HL-60/S4 treated with retinoic acid at 250 ng/mL for 4 days and 3 days (cell line): ENCODE data around the gene SPDYE6.
"Not testable (repeated sequence)": the region's sequence is repeated elsewhere in the genome, so short reads cannot be mapped to it uniquely, and the experiment has no call there.

ENCODE experiments used
- in situ Hi-C: fragments of 300-500 bp; cut with MboI; formaldehyde crosslinking; loops from 2 replicates; pipeline ENCODE4 v1.7.0; 2022; ENCODE audit warnings: low sequenced_read_pairs

SPDYE6 gene

DNA sequence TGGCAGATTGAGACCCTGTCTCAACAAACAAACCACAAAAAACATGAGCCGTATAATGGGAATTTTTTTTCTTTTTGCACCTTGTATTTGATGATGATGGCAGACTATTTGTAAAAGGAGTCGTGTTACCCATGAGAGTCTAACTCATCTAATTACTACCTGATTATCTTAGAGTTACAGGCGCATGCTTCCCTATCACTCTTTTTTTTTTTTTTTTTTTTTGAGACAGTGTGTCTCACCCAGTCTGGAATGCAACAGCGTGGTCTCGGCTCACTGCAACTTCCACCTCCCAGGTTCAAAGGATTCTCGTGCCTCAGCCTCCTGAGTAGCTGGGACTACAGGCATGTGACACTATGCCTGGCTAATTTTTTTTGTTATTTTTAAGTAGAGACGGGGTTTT, 9.1 kb upstream of the SPDYE6 start:
- in situ Hi-C loops = not testable (repeated sequence)

DNA sequence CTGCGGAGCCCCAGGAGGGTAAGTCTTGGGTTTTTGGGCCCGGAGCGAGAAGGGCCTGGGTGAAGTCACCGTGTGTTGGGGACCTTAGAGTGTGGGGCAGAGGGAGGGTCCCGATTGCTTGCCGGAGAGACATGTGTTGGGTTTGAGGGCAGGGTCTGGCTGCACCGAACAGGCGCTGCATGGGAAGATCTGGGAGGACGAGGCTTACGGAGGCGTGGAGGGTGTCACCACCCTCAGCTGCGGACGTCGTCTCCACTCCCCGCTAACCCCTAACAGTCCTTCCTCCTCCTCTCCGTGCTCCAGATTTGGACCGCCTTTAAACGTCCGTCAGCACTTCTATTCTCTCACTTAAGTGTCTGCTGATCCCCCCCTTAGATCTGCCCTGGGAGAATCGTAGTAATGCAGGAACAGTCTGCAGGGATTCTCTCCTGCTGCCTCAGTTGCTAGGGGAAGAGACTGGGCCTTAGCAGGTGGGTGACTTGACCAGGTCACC, 8.2 kb upstream of the SPDYE6 start:
- in situ Hi-C loops = not testable (repeated sequence)

DNA sequence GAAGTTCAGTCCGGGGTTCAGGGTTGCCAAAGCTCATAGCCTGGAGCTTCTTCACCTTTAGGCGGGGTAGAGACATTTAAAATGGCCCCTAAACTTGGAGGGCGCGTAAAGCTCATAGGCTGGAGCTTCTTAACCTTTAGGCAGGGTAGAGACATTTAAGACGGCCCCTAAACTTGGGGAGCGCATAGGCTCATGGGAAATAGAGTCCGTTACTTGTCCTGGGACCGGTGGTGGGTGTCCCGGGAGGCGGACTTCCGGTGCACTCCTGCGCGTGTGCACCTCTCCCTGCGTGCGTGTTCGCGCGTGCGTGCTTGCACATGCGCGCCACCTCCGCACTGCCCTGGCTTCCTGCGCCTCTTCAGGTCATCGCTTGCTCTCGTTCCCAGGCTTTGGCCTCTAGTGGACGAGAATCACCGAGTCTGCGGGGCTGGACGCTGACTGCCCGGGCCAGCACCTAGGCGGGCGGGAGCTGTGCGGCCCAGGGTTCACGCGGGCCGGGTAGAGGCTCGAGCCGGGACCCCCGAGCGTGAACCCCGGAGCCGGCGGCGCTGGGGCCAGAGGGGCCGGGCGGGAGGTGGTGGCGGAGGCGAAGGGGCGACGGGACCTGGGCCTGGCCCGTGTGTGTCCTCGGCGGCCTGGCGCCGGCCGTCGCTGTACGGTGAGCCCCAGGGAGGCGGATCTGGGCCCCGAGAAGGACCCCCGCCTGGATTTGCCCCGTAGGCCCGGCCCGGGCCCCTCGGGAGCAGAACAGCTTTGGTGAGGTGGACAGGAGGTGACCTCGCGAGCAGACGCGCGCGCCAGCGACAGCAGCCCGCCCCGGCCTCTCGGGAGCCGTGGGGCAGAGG, 7.5 kb upstream of the SPDYE6 start:
- in situ Hi-C loops = not testable (repeated sequence)

DNA sequence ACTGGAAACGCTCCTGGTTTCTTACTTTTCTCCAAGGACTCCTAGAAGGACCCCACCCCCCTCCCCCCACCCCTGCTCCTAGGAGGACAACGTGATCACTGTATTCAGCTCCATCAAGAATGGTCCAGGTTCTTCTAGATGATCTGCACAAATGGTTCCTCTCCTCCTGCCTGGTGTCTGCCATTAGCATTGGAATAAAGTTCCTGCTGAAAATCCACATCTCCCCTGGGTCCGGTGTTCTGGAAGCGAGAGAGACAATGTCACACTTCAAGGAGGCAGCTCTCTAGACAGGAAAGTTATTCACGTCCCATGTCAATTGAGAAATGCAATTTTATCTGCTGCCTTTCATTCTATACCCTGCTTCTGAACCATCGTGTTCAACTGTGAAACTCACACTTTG, 9.3 kb downstream of the SPDYE6 start:
- in situ Hi-C loops = not testable (repeated sequence)

DNA sequence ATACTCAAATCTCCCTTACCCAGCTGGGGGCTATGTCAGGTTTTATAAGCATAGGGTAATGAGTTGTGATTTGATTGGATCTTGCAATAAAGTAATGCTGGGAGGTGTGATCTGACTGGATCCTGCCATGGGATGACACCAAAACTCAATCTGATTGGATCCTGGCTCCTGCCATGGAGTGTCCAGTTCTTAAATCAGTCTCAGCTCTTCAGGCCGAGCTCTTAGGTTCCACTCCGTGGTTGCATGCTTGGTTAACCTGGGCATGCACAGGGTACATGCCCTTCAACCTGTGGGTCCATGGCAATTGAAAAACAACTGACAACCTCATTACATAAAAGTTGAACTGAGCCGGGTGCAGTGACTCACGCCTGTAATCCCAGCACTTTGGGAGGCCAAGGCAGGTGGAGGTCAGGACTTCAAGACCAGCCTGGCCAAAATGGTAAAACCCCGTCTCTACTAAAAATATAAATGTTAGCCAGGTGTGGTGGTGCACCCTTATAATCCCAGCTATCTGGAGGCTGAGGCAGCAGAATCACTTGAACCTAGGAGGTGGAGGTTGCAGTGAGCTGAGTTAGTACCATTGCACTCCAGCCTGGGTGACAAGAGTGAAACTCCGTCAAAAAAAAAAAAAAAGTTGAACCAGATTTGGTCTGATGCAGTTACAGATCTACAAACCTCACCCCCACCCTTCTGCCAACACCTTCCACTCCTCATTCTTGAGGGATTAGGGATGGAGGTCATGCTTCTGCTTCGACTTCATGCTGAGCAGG, 15.5 kb downstream of the SPDYE6 start:
- in situ Hi-C loops = not testable (repeated sequence)

DNA sequence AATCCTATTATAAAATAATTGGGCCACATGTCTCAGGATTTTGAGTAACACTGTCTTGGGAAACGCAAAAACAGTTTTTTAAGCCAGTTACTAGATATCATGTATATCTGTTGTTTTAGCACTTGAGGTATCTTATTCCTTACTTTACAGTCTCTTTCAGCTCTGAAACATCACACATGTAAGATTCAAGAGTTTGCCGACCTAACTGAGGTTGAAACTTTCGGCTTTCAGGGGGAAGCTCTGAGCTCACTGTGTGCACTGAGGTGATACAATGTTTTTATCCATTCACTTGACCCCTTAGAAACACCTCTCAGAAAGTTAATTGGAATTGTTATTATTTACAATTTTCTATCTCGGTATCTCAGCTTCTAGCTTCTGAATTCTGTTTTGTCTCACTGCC, 18.8 kb downstream of the SPDYE6 start:
- in situ Hi-C loops = not testable (repeated sequence)

DNA sequence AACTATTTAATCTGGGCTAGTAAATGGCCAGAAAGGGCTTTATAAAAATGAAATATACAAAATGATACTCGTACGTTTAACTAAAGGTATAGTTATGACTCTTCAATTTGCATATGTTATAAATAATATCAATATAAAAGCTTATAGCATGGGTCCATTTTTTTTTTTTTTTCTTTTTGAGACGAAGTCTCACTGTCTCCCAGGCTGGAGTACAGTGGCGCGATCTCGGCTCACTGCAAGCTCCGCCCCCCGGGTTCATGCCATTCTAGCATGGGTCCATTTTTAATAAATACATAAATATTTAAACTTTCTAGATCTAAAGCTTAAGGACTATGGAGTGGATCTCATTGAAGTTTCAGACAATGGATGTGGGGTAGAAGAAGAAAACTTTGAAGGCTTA, 19.2 kb downstream of the SPDYE6 start:
- in situ Hi-C loops = not testable (repeated sequence)

DNA sequence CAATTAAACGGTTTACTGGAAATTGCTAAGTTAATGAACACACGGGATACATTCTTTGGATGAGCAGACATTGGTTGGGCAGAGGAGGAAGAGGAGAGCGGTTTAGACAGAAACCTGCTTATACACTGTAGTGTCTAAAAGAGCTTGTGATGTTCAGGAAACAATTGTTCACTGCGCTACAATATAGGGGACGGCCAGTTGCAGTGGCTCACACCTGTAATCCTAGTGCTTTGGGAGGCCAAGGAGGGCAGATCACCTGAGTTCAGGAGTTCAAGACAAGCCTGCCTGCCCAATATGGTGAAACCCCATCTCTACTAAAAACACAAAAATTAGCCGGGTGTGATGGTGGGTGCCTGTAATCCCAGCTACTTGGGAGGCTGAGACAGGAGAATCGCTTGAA, 20.7 kb downstream of the SPDYE6 start:
- in situ Hi-C loops = not testable (repeated sequence)

DNA sequence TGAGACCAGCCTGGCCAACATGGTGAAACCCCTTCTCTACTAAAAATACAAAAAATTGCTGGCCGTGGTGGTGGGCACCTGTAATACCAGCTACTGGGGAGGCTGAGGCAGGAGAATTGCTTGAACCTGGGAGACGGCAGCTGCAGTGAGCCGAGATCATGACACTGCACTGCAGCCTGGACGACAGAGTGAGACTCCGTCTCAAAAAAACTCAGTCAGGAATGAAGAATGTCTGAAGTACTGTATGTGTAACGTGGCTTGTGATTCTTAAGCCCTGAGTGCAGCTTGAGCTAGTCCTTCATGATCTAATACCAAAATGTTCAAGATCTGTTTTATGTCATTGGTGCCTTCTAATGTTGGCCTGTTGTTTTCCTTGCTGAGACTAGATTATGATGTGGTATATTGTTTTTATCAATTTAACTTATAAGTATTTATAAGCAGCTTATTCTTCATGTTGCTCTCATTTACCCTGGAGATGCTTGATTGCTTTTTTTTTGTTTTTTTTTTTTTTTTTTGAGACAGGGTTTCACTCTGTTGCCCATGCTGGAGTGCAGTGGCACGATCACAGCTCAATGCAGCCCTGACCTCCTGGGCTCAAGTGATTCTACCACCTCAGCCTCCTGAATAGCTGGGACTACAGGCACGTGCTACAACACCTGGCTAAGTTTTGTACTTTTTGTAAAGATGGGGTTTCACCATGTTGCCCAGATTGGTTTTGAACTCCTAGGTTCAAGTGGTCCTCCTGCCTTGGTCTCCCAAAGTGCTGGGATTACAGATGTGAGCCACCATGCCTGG, 25.4 kb downstream of the SPDYE6 start:
- in situ Hi-C loops = not testable (repeated sequence)

DNA sequence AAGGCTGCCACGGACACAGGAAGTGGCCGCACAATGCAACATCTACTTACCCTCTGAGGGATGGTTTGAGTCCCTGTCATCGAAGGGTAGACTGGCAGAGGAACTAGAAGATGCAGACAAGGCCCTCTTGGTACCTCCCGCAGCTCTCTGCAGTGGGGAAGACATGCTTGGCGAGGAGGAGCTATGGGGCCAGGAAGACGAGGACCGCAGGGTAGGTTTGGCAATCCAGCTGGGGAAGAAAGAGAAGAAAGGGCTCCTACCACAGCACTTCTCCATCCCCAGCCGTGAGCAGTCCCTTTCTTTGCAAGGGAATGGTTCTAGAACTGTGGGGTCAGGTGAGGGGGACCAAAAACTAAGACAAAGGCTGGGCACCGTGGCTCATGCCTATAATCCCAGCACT, 26.9 kb downstream of the SPDYE6 start:
- in situ Hi-C loops = not testable (repeated sequence)

DNA sequence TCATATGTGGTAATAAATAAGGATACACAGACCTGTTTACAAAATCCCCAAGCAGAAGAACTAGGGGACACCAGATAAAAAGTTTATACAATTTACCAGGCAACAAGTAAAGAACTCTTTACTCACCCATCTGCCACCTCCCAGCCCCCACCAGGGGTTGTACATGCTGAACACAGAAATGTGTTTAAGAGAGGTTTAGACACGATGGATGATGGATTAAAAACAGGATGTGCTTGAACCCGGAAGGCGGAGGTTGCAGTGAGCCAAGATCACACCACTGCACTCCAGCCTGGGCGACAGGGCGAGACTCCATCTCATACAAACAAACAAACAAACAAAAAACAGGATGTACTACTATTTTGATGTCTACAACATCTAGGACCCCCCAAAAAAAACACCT, 27.4 kb downstream of the SPDYE6 start:
- in situ Hi-C loops = not testable (repeated sequence)

DNA sequence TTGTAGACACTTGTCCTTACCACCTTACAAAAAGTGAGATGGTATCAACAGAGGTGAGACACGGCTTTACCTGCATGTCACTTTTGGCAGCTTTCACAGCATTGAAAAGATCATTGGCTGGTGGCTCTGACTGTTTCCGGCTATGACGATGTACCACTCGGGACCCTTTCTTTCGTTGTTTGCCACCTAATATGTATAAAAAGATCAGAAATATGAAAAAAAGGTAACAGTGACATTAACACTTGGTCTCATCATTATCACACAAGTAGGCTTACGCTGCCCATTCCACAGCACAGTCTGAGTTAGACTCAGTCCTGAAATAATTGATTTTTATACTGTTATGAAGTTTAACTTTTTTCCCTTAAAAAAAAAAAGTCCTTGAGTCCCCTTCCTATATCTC, 29.1 kb downstream of the SPDYE6 start:
- in situ Hi-C loops = not testable (repeated sequence)

DNA sequence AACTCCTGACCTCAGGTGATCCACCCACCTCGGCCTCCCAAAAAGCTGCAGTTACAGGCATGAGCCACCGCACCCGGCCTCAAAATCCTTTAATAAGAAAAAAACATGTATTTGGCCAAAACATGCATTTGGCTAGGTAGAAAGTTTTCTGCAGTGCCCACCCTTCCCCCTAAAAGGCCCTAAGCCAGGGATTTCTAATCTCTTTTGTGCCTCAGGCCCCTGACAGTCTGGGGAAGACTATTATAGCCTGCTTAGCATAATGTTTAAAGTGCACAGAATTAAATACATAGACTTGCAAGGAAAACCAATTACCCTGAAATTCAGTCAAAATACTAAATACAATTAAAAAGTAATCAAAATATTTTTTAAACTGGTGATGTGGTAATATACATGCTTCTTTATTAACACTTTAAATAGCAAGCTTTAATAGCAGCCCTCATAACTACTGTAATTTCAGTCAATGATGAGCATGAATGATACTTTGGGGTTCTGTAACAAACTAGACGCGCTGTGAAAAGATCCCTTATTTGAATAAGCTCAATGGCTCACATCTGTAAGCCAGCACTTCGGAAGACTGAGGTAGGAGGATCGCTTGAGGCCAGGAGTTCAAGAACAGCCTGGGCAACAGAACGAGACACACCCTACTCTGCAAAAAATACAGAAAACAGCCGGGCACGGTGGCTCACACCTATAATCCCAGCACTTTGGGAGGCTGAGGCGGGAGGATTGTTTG, 29.9 kb downstream of the SPDYE6 start:
- in situ Hi-C loops = no loop called here

DNA sequence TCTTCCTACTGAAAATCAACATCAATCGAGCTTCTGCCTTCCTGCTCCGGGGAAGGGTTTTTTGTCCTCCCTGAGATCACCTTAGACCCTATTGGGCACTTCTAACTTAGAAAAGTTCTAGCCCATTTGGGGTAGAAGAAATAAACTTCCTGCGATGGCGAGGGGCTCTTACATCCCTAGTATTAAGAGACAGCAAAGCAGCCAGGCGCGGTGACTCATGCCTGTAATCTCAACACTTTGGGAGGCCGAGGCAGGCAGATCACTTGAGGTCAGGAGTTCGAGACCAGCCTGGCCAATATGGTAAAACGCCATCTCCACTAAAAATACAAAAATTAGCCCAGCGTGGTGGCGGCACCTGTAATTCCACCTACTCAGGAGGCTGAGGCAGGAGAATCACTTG, 31.1 kb downstream of the SPDYE6 start:
- in situ Hi-C loops = not testable (repeated sequence)

DNA sequence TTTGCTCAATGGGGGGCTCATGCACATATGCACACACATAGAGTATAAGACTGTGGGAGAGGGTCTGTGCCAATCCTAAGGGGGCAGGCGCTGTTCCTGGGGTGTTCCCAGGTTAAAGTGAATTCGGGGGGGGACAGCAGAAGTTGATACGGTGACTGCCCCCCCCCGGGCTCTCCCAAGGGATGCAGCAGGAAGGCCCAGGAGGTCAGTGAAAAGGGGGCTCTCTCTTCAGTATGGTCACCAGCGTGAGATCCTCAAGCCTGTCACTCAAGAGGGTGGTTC, 32.4 kb downstream of the SPDYE6 start:
- in situ Hi-C loops = no loop called here

DNA sequence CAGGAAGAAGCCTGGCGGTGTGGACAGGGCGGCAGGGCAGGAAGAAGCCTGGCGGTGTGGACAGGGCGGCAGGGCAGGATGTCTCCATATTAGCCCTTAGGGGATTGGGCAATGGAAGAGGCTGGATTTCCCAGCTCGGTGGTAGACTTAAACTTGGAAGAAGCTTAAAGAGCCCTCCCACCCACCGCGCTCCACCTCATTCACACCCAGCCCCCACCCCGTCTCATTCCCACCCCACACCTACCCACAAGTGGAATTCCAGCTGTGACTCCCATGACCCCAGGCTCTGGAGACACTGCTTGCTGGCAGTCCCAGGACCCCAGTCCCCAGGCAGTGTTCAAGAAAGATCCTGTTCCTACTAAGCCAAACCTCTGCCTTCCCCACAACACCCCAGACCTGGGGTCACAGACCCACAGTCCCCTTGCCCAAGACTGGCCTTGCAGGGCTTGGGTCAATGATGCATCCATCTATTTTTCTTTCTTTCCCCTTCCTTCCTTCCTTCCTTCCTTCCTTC, 34.0 kb downstream of the SPDYE6 start:
- in situ Hi-C loops = no loop called here

DNA sequence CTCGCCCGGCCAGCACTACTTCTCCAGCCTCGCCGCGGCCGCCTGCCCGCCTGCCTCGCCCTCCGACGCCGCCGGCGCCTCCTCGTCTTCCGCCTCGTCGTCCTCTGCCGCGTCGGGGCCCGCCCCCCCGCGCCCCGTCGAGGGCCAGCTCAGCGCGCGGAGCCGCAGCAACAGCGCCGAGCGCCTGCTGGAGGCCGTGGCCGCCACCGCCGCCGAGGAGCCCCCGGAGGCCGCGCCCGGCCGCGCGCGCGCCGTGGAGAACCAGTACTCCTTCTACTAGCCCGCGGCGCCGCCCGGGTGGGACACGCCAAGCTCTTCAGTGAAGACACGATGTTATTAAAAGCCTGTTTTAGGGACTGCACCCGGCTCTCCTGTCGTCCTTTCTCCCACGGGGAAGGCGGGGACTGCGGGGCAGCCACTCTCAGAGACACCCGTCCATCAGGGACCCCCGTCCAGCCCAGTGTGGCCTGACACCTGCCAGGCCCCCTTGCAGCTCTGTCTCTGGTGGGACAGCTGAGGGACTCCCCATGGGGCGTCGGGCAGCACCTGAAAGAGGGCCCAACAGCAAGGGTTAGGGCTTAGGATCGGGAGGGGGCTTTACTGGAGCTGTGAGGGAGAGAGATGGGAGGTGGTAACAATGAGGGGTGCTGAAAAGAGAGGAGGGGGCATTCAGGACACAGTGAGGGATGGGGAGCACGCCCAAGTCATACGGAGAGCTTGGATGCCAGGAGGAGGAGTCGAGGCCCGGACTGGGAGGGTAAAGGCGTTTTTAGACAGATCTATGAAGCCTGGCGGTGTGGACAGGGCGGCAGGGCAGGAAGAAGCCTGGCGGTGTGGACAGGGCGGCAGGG, 34.7 kb downstream of the SPDYE6 start:
- in situ Hi-C loops = no loop called here

DNA sequence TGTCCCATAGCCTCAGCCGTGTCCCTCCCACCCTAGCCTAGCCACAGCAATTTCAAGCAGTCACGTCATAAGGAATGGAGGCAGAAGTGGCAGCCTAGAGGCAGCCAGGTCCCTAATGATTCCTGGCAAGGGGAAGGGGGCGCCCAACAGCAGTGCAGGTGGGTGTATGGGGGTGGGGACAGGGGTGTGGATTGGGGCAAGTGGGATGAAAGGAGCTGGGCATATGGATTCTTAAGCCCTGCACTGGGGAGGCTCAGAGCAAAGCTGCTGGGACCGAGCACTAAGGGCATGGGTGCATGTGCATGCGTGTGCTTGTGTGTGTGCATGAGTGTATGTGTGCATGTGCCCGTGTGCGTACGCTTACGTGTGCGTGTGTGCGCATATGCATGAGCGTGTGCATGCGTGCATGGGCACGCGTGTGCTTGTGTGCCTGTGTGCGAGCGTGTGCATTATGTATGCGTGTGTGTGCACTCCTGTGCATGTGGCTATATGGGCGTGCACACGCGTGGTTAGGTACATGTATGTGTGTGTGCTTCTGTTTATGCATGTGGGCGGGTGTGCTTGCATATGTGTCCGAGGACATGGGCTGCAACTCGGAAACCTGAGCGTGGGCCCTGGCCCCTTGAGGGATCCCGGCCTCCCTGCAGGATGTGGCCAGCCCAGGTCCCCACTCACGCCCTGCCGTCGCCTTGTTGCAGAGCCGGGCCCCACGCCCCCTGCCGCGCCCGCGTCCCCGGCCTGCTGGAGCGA, 35.5 kb downstream of the SPDYE6 start:
- in situ Hi-C loops = no loop called here

DNA sequence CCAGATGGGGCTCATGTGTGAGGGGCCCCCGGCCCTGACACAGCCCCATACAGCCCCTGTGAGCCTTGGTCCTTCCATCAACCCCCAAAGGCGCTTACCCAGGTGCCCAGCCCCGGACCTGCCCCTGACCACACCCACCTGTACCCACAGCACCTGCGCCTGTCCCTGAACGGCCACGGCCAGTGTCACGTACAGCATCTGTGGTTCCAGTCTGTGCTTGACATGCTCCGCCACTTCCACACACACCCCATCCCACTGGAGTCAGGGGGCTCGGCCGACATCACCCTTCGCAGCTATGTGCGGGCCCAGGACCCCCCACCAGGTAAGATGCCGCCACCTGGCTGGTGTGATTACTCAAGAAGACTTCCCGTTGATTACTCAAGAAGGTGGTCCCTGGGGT, 36.1 kb downstream of the SPDYE6 start:
- in situ Hi-C loops = no loop called here
